VCaP (cell line): ENCODE measurements around the gene COL5A1.

Experiments used
- H3K27ac ChIP-seq: fragments of 450-650 bp; 2 replicates; pipeline ENCODE4 v1.5.1; 2017
- CTCF ChIP-seq: fragments of 450-650 bp; conservative IDR thresholded peaks from 2 replicates; pipeline ENCODE4 v1.5.1; 2017; ENCODE audit warnings: mild to moderate bottlenecking, moderate library complexity

COL5A1 gene

GRCh38 chr9:134892820-134893420, 251.3 kb downstream of the COL5A1 start:
- no peak overlapping the region for H3K27ac ChIP-seq
- TF ChIP-seq CTCF: no peak
